HepG2 (cell line): Measurements from ENCODE around the gene MCM3AP. TPM values are rescaled to one million over a fixed set of nuclear protein-coding genes. Genes with fewer than 3 reads are reported as not detected.

Experiments
- BCL6 ChIP-seq: IDR thresholded peaks from 2 replicates; pipeline ENCODE4 v1.6.1; 2016; ENCODE audit warnings: missing genetic modification reagents, missing compliant biosample characterization
- HNF4A ChIP-seq: sonication (generic); formaldehyde crosslinking; IDR thresholded peaks from 2 replicates; pipeline ENCODE4 v1.4.0; 2020; ENCODE audit warnings: missing genetic modification reagents
- HNRNPUL1 ChIP-seq: fragments of 200-400 bp; formaldehyde crosslinking; IDR thresholded peaks from 2 replicates; pipeline ENCODE4 v1.6.1; 2017; ENCODE audit warnings: low read depth, mild to moderate bottlenecking, low read length, moderate library complexity
- HOXD1 ChIP-seq: sonication (generic); formaldehyde crosslinking; IDR thresholded peaks from 2 replicates; pipeline ENCODE4 v1.5.0; 2020; ENCODE audit warnings: missing genetic modification reagents
- KAT2B ChIP-seq: fragments of 150-350 bp; IDR thresholded peaks from 2 replicates; pipeline ENCODE4 v1.6.1; 2014; ENCODE audit warnings: low read depth, low read length, borderline replicate concordance
- MIER3 ChIP-seq: IDR thresholded peaks from 2 replicates; pipeline ENCODE4 v1.6.1; 2016; ENCODE audit warnings: missing compliant biosample characterization, borderline replicate concordance
- NR2C2 ChIP-seq: sonication (generic); formaldehyde crosslinking; IDR thresholded peaks from 2 replicates; pipeline ENCODE4 v1.4.0; 2020; ENCODE audit warnings: missing genetic modification reagents, mild to moderate bottlenecking, moderate library complexity, borderline replicate concordance
- TFDP2 ChIP-seq: sonication (generic); formaldehyde crosslinking; IDR thresholded peaks from 2 replicates; pipeline ENCODE4 v1.4.0; 2020; ENCODE audit warnings: missing genetic modification reagents
- UBTF ChIP-seq: sonication (generic); formaldehyde crosslinking; IDR thresholded peaks from 2 replicates; pipeline ENCODE4 v1.4.0; 2020; ENCODE audit warnings: mild to moderate bottlenecking, missing genetic modification reagents
- ZBTB21 ChIP-seq: sonication (generic); formaldehyde crosslinking; IDR thresholded peaks from 2 replicates; pipeline ENCODE4 v1.4.0; 2020; ENCODE audit warnings: missing genetic modification reagents
- ZBTB38 ChIP-seq: sonication (generic); formaldehyde crosslinking; IDR thresholded peaks from 2 replicates; pipeline ENCODE4 v1.5.1; 2020; ENCODE audit warnings: mild to moderate bottlenecking, missing genetic modification reagents
- ZC3H13 ChIP-seq: sonication (generic); formaldehyde crosslinking; IDR thresholded peaks from 2 replicates; pipeline ENCODE4 v1.8.1; 2023; ENCODE audit warnings: mild to moderate bottlenecking, missing genetic modification reagents, moderate library complexity
- ZFP41 ChIP-seq: sonication (generic); formaldehyde crosslinking; IDR thresholded peaks from 2 replicates; pipeline ENCODE4 v1.4.0; 2020; ENCODE audit warnings: mild to moderate bottlenecking, missing genetic modification reagents, borderline replicate concordance
- ZNF567 ChIP-seq: sonication (generic); formaldehyde crosslinking; IDR thresholded peaks from 2 replicates; pipeline ENCODE4 v1.8.1; 2023; ENCODE audit warnings: mild to moderate bottlenecking, missing genetic modification reagents, borderline replicate concordance
- ZNF768 ChIP-seq: sonication (generic); formaldehyde crosslinking; IDR thresholded peaks from 2 replicates; pipeline ENCODE4 v1.4.0; 2020; ENCODE audit warnings: missing genetic modification reagents
- polyA plus RNA-seq, 8 experiments: library from polyadenylated mRNA; depleted of rRNA in 3 of 8; stranded (reverse) in 7 of 8; unstranded in 1 of 8; fragments of >200 nt; fragmentation: Illumina TruSeq in 4 of 8; extraction: Trizol in 4 of 8; gene quantifications; 2 replicates each; pipeline versions ENCODE4 v1.2.1 to v1.2.3, GENCODE V29; 2011 to 2016; ENCODE audit warnings: low read depth in 4 of 8, missing spikeins in 1 of 8, mixed read lengths in 1 of 8; ENCODE audit not compliant: insufficient read depth in 1 of 8
- total RNA-seq, 5 experiments: library from RNA; depleted of rRNA; stranded (reverse); fragments of >200 nt; fragmentation: Illumina TruSeq; extraction: Trizol; gene quantifications; 2 replicates each; pipeline ENCODE4 v1.2.3, GENCODE V29; 2016; ENCODE audit warnings: low read depth in 1 of 5
- TF ChIP-seq, protein P1 (sequence below): sonication (generic); formaldehyde crosslinking; IDR thresholded peaks from 2 replicates; pipeline ENCODE4 v1.5.1; 2020; ENCODE audit warnings: missing genetic modification reagents, mild to moderate bottlenecking, borderline replicate concordance
- TF ChIP-seq, protein P2 (sequence below): fragments of 450-650 bp; IDR thresholded peaks from 2 replicates; pipeline ENCODE4 v1.6.1; 2016
- TF ChIP-seq, protein P3 (sequence below): sonication (generic); formaldehyde crosslinking; conservative IDR thresholded peaks from 2 replicates; pipeline ENCODE4 v1.4.0; 2020; ENCODE audit warnings: missing genetic modification reagents
- TF ChIP-seq, protein P4 (sequence below): sonication (generic); formaldehyde crosslinking; IDR thresholded peaks from 2 replicates; pipeline ENCODE4 v1.5.1; 2020; ENCODE audit warnings: missing genetic modification reagents, mild to moderate bottlenecking, borderline replicate concordance

The MCM3AP gene
- total and polyA plus RNA-seq, 2 of the 13 experiments (the other 11 are each of a cell fraction or from before 2014, with no cell fraction given): 27.0 to 54.7 TPM

- TF ChIP-seq UBTF (CRISPR knock-in tag) (peak; percentile 24; the same call in 1 of the 2 replicates), HOXD1 (CRISPR knock-in tag) (peak; percentile 20; the same call in 1 of the 2 replicates), BCL6 (CRISPR knock-in tag) (peak; percentile 40; the same call in 1 of the 2 replicates), KAT2B (no peak), ZBTB38 (CRISPR knock-in tag) (no peak), TFDP2 (no peak), ZC3H13 (CRISPR knock-in tag) (peak; percentile 91), HNRNPUL1 (no peak), HNF4A (CRISPR knock-in tag) (no peak), MIER3 (no peak), ZBTB21 (CRISPR knock-in tag) (no peak), ZNF567 (no peak), ZNF768 (CRISPR knock-in tag) (no peak), ZFP41 (CRISPR knock-in tag) (no peak), NR2C2 (CRISPR knock-in tag) (0 out of 2 replicates have a peak, but pooled peaks have one; percentile 27)
- TF ChIP-seq, protein P1, sequence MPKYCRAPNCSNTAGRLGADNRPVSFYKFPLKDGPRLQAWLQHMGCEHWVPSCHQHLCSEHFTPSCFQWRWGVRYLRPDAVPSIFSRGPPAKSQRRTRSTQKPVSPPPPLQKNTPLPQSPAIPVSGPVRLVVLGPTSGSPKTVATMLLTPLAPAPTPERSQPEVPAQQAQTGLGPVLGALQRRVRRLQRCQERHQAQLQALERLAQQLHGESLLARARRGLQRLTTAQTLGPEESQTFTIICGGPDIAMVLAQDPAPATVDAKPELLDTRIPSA (CRISPR knock-in tag): no peak
- TF ChIP-seq, protein P2, sequence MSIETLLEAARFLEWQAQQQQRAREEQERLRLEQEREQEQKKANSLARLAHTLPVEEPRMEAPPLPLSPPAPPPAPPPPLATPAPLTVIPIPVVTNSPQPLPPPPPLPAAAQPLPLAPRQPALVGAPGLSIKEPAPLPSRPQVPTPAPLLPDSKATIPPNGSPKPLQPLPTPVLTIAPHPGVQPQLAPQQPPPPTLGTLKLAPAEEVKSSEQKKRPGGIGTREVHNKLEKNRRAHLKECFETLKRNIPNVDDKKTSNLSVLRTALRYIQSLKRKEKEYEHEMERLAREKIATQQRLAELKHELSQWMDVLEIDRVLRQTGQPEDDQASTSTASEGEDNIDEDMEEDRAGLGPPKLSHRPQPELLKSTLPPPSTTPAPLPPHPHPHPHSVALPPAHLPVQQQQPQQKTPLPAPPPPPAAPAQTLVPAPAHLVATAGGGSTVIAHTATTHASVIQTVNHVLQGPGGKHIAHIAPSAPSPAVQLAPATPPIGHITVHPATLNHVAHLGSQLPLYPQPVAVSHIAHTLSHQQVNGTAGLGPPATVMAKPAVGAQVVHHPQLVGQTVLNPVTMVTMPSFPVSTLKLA: no peak
- TF ChIP-seq, protein P3, sequence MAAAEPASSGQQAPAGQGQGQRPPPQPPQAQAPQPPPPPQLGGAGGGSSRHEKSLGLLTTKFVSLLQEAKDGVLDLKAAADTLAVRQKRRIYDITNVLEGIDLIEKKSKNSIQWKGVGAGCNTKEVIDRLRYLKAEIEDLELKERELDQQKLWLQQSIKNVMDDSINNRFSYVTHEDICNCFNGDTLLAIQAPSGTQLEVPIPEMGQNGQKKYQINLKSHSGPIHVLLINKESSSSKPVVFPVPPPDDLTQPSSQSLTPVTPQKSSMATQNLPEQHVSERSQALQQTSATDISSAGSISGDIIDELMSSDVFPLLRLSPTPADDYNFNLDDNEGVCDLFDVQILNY: 0 out of 2 replicates have a peak, but pooled peaks have one; percentile 10
- TF ChIP-seq, protein P4, sequence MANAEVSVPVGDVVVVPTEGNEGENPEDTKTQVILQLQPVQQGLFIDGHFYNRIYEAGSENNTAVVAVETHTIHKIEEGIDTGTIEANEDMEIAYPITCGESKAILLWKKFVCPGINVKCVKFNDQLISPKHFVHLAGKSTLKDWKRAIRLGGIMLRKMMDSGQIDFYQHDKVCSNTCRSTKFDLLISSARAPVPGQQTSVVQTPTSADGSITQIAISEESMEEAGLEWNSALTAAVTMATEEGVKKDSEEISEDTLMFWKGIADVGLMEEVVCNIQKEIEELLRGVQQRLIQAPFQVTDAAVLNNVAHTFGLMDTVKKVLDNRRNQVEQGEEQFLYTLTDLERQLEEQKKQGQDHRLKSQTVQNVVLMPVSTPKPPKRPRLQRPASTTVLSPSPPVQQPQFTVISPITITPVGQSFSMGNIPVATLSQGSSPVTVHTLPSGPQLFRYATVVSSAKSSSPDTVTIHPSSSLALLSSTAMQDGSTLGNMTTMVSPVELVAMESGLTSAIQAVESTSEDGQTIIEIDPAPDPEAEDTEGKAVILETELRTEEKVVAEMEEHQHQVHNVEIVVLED (CRISPR knock-in tag): no peak
These were observed 37.2 kb upstream of the MCM3AP start (continued) for GRCh38 chr21:46322351-46323226.
